Hematopoietic multipotent progenitor cell treated with erythropoietin and hydrocortisone succinate and interleukin-3 and kit ligand, for 17 days (in vitro differentiated cells): Measurements from ENCODE around the gene CFAP61.
"Not testable (repeated sequence)": the region's sequence is repeated elsewhere in the genome, so short reads cannot be mapped to it uniquely, and the experiment has no call there.

Experiments used
- DNase-seq: peaks from one replicate; pipeline ENCODE4 v3.0.0-alpha.2; 2015; ENCODE audit warnings: low spot score

The CFAP61 gene

GRCh38 chr20:20235681-20236080 lies 183.3 kb downstream of the CFAP61 start:
- no peak for DNase-seq

DNA sequence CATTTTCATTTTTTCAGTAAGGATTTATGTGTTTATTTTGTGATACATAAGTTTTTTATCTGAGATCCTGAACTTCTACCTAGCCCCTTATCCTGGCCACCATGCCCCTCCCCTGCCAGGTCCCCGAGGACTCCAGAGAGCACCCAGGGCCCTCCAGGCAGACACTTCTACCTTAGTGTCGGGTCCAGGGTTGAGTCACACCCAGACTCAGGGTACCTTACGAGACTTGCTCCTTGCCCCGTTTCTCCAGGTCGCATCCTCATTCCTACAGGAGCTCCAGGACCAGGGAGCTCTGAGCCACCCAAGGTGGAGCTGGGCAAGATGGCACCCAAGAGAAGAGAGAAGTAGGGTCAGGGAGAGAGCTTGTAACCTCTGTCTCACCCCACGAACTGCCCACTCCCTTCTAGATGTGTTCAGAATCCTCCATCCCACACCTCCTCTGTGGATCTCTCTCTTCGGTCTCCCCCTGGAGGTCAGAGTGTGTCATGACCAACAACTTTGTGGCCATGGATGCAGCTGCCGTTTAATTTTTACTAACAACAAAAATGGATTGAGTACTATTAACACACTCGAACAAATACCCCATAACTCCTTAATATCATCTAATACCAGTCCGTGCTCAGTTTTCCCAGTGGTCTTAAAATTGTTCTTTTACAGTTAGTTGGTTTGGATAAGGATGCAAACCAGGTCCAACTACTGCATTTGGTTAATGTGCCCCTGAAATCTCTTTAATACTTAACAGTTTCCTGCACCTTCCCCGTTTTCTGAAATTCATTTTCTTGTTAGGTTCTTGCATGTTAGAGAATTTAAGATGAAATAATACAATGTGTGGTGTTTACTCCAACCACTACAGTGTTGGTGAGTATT lies 185.0 kb downstream of the CFAP61 start:
- DNase-seq = no peak

DNA sequence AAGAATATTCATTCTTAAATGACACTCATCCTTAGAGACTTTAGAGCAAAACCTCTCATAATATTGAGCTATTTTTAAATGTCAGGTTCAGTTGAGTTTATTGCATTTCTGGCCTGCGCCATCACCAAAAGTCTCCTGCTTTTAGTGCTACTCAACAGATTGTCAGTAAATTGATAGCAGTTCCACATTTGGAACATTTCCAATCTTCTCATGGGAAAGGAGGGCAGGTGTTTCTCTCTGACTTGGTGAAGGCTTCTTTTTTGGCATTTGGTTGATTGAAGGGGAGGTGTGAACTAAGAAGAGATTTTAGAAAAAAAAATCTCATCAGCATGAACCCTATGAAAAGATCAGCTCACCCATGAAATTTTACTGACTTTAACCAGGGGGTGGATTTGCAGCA lies 189.6 kb downstream of the CFAP61 start:
- no peak for DNase-seq

GRCh38 chr20:20244384-20244783 lies 192.1 kb downstream of the CFAP61 start:
- DNase-seq = not testable (repeated sequence)

DNA sequence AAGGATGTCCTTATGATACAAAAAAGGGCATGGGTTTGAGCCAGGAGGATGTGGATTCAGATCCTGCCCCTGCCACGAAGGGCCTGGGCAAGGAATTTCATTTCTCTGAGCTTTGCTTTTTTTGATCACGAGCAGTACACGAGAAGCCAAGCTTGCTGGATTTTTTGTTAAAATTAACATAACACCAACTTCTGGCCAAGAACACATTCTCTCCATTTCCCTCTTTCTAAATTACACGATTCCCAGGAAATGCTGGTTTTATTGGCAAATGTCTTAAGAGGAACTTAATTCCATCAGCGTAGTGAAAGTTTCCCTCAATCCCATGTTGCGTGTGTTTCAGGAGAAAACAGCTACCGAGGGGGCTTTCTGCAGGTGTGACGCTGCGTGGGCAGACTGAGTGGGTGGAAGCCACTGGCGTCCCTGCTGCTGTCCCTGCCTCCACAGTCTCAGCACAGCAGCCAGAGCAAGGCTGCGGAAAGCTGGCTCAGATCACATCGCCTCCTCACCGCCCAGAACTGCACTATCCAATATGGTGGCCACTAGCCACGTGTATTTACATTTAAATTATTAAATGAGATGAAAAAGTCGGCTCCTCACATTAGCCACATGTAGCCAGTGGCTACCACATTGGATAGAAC lies 194.8 kb downstream of the CFAP61 start:
- no peak for DNase-seq

DNA sequence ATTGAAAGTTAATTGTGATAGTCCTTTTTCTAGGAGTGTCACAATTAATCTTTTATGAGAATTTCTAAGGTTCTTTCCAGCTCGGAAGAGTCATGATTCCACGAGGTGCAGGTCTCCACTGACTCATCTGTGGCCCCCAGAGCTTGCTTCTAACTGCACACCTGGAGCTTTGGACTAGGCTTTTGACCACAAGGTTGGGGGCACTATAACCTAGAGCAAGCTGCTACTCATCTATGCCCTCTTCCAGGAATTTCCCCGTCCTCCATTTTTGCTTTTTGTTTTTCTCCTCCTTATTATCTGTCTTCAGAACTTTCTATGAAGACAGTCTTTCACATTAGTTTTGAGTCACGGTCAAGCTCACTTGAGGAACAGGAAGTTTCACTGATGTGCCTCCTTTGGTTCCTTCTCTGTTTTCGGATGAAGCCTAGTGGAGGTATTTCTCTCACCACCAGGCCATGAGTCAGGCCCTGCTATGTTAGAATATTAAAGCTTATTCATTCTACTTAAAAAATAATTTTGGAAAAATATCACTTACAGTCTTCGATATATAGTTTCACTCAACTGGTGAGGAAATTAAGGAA lies 196.4 kb downstream of the CFAP61 start:
- no peak for DNase-seq

DNA sequence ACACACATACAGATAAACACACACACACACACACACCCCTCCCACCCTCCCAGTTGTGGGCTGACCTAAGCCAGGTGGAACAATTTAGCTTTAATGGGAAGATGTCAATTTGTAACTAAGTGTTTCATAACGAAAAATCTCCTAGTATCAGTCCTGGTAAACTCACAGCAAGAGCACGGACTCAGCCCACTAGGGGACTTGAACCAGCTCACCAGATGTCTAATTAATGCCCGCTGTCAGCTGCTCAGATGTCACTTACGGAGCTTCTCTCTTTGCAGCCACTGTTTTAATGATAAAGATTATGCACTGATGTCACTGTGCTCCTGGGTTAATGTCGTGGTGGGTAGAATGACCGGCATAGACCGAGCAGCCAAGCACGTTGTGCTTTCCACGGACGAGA lies 199.0 kb downstream of the CFAP61 start:
- DNase-seq = no peak

- DNase-seq = no peak
These were observed 199.5 kb downstream of the CFAP61 start for GRCh38 chr20:20251836-20252235.

DNA sequence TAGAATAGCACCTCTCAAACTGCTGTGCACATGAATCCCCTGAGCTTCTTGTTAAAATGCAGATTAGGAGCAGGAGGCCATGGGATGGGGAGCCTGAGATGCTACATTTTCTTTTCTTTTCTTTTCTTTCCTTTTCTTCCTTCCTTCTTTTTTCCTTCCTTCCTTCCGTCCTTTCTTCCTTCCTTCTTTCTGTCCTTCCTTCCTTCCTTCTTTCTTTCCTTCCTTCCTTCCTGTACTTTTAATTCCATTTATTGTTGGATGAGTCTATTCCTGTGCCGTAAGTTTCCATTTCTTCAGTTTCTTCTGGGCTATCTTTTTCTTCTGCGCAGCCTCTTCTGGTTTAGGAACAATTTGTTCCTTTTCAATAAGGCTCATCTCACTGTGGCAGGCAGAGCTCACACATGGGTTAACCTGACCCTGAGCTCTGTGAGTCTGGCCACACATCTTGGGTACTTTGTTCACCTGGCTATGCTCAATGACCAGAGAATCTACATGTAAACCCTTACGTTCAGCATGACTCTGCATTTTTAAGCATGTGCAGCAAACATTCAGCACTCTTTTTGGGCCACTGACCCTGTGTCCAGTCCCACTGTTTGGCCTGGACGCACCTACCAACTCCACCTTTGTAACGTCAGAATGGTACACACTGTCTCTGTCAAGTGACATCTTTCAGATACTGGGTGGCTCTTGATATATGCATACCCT lies 200.9 kb downstream of the CFAP61 start:
- DNase-seq = no peak

DNA sequence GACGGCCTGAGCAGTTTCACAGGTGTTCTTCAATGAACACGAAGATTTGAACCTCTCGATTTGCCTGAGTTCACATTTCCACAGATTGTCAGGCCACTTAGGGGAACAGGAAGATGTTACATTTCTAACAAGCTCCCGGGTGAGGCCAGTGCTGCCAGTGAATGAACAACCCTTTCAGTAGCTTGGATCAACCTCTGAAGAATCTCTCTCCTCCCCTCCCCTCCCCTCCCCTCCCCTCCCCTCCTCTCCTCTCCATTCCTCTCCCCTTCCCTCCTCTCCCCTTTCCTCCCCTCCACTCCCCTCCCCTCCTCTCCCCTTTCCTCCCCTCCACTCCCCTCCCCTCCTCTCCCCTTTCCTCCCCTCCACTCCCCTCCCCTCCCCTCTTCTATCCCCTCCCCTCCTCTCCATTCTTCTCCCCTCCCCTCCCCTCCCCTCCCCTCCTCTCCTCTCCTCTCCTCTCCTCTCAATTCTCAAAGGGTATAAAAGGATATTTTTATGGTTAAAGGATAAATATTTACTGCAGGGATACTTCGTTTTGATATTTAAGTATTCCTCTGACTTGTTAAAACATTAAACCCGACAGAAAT lies 201.5 kb downstream of the CFAP61 start:
- DNase-seq = no peak

- DNase-seq = no peak
These were observed 202.8 kb downstream of the CFAP61 start for GRCh38 chr20:20255099-20255498.

- DNase-seq = no peak
These were observed 207.2 kb downstream of the CFAP61 start for GRCh38 chr20:20259533-20259932.

GRCh38 chr20:20261159-20261558 lies 208.8 kb downstream of the CFAP61 start:
- DNase-seq = no peak

DNA sequence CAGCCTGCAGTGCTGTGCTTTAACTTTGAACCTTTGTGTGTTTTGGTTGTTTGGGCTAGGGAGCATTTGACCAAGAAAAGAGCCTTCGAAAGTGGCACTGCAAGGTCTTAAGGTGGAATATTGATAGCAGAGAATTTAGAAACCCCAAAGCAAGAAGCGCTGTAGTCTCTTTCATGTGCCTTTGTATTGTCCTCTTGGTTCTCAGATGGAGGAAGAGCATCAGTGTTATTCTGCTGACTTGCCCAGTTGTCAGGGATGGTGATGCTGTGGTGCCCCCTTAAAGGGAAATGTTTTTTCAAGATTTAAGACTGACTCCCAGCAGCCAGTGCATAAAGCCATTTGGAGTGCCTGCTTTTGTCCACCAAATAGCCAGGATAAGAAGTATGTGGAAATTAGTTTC lies 212.9 kb downstream of the CFAP61 start:
- DNase-seq = no peak

DNA sequence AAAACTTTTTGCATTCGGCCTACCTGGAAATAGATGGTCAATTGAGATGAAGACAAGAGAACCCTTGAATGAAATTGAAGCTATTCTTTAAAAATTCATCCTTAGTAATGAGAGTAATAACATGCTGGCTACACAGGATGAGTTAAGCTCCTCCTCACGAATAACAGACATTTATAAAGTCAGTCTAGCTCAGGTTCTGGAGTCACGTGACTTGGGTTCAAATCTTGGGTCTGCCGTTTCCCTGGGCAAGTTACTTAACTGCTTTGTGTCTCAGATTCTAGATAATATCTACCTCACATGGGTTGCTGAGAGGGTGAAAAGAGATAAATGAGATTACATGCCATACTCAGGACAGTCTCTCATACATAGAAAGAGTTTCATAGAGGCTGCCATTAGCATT lies 214.2 kb downstream of the CFAP61 start:
- DNase-seq = no peak

DNA sequence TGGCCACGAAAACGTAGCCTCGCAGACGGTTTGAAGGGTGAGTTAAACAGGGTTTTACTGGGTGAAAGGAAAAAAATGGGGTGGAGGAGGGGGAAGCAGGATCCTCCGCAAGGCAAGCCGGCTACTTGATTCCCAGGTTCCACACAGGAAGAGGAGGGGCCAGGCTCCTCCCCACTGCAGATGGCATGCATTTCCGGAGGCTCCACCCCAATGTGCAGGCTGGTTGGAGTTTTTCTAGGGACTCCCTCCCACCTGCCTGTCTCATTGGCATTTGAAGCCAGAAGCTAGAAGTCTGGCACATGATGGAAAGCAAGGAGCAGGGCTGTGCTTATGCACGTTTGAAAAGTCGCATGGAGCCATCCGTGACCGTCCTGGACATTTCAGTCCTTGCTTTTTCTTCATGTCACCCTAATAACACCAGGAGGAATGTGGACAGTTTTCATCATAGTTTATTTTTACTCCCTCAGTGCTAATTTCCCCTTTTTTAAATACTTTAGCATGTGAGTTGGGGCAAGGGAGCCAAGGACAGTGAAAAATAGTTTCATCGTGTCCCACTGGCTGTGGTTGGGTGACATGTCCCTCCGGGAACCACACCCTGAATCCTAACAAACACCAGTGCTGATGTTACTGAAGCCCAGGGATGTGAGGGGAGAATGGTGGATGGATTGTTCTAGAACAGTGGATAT lies 215.5 kb downstream of the CFAP61 start:
- no peak for DNase-seq

DNA sequence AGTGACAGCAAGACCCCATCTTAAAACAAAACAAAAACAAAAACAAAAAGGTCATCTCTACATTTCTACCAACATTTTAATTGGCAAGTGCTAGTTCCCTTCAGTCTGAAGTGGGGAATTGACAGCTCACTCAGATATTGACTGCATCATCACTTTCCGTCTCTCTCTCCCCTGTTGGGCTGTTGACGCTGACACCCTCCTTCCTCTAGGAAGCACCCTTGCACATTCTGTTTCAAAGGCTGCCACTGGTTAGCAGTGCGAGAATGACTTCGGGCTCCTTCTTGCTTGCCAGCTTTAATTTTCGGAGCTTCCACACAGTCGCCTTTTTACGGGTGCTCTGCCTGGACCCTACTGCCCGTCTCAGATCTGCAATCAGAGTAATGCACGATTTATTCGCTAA lies 218.9 kb downstream of the CFAP61 start:
- no peak for DNase-seq

- no peak for DNase-seq
These were observed 220.4 kb downstream of the CFAP61 start for GRCh38 chr20:20272686-20273085.

DNA sequence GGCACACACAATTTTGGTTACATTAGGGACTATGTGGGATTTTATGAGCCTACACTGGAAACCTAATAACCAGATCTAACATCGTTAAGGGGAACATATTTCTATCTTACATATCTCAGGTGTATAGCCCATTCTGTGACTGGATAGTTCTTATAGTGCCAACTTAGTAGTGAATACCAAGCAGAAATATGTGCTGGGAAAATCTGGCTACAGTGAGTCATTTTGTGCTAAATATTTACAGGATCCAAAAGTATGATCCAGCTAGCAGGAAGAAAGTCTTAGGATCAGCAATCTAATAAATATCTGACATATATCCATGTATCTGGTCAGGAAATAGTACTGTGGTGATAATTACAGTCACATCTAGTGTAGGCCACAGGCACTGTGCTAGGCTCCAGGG lies 221.0 kb downstream of the CFAP61 start:
- DNase-seq = no peak

- DNase-seq = no peak
These were observed 222.5 kb downstream of the CFAP61 start for GRCh38 chr20:20274821-20275220.

- DNase-seq = no peak
These were observed 223.3 kb downstream of the CFAP61 start for GRCh38 chr20:20275636-20276035.
